ENCODE measurements around the gene TBKBP1.

DNA sequence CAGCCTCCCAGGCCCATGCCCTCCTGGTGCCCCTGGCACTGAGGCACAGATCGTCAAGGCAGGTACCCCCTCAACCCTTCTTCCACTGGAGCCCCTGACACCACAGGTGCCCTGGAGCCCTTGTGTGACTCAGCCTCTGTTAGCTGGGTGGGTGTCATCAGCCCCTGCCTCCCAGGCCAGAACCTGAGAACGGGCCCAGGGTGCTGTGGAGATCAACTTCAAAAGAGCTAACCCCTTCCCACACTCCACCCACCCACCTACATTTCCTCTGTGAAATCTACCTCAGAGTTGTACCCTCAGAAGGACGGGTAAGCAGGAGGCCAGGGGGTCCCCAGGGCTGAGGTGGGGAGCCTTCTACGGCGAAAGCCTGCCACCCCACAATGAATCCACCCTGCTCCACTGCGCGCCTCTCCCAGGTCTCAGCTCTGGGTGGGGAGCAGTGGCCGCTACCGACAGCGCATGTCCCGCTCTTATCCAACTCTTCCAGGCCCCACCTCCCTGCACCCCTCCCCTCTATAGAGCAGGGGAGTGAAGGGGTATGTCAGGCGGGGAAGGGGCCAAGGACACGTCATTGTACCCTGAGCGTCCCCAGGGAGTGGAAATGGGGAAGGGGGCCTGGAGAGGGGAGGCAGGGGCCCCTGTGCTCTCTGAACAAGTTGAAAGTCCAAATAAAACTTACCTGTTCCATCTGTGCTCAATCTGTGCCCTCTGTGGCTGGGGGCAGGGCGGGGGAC is 17.6 kb downstream of the TBKBP1 start:
- TF ChIP-seq, protein P1, sequence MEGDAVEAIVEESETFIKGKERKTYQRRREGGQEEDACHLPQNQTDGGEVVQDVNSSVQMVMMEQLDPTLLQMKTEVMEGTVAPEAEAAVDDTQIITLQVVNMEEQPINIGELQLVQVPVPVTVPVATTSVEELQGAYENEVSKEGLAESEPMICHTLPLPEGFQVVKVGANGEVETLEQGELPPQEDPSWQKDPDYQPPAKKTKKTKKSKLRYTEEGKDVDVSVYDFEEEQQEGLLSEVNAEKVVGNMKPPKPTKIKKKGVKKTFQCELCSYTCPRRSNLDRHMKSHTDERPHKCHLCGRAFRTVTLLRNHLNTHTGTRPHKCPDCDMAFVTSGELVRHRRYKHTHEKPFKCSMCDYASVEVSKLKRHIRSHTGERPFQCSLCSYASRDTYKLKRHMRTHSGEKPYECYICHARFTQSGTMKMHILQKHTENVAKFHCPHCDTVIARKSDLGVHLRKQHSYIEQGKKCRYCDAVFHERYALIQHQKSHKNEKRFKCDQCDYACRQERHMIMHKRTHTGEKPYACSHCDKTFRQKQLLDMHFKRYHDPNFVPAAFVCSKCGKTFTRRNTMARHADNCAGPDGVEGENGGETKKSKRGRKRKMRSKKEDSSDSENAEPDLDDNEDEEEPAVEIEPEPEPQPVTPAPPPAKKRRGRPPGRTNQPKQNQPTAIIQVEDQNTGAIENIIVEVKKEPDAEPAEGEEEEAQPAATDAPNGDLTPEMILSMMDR (IDR thresholded peaks at IDR 0.05; ENCODE audit: low read depth, low read length): no peak
- no peak for TF ChIP-seq POLR2A (IDR thresholded peaks at IDR 0.05; ENCODE audit: extremely low read depth, insufficient read length)
- no peak for TF ChIP-seq MYC (IDR thresholded peaks at IDR 0.05; ENCODE audit: low read depth, low read length)
- TF ChIP-seq, protein P2, sequence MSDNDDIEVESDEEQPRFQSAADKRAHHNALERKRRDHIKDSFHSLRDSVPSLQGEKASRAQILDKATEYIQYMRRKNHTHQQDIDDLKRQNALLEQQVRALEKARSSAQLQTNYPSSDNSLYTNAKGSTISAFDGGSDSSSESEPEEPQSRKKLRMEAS (IDR thresholded peaks at IDR 0.05; ENCODE audit: low read depth, low read length): no peak

Measured in NB4 (cell line).